Right lobe of liver (tissue), 4 donors: ENCODE data around the gene RGSL1.
A peak's percentile ranks its signal among the peaks of the same experiment; 100 is the strongest.

Experiments used
- CTCF ChIP-seq, 4 donors: fragments of 200-600 bp in 3 of 4; fragments of 450-650 bp in 1 of 4; IDR thresholded peaks; one replicate each; pipeline versions ENCODE4 v1.5.1 to v1.8.0; 2016 to 2022; ENCODE audit warnings: antibody characterized with exemption in 4 of 4, mild to moderate bottlenecking in 2 of 4
- POLR2A ChIP-seq: fragments of 450-650 bp; IDR thresholded peaks from one replicate; pipeline ENCODE4 v1.6.1; 2017; ENCODE audit warnings: antibody characterized with exemption, mild to moderate bottlenecking
- donor health status: DM: no; HTN: no; CAD: no.
- donor health status: DM: no; HTN: no; CAD: no.
- donor health status: DM: no; HTN: yes; CAD: no.

GRCh38 chr1:182484531-182485257 is 34.7 kb downstream of the RGSL1 start:
- TF ChIP-seq POLR2A (no peak), CTCF (IDR thresholded peaks at IDR 0.05) (peak; percentile 8 to 38 (median 21))
